Choroid plexus epithelial cell (primary cell): ENCODE results near the gene SMIM12.

Source experiments
- DNase-seq: peaks from one replicate; pipeline ENCODE4 v3.0.0-alpha.2; 2010; ENCODE audit warnings: low read depth
- H3K4me3 ChIP-seq: 2 replicates; pipeline ENCODE4 v1.5.1; 2011; ENCODE audit warnings: low read depth, mild to moderate bottlenecking, control low read depth, low read length, moderate library complexity
- TF ChIP-seq, protein P1 (sequence below): conservative IDR thresholded peaks from 2 replicates; pipeline ENCODE4 v1.5.1; 2011; ENCODE audit warnings: low read depth, mild to moderate bottlenecking, control low read depth, inconsistent platforms, low read length, moderate library complexity

The SMIM12 gene

DNA sequence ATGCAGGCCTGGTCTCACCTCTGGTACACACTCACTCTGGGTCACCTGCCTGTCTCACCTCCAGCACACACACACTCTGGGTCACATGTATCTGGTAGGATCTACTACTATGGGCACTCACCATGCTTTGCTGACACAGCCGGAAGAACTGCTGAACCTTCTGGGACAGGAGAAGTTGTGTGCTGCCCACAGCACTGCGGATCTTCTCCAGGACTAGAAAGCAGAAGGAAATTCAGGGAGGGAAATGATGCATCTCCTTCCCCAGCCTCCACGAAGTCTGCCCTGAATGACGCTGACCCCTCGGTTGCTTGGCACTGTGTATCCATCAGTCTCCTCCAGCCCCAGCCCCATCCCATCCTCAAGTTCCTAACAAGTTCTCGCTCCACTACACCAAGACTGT, 7.9 kb upstream of the SMIM12 start:
- DNase-seq = no peak
- H3K4me3 ChIP-seq = no peak overlapping the region

GRCh38 chr1:34866762-34867109, 7.2 kb upstream of the SMIM12 start:
- DNase-seq = no peak
- no peak overlapping the region for H3K4me3 ChIP-seq
- TF ChIP-seq, protein P1, sequence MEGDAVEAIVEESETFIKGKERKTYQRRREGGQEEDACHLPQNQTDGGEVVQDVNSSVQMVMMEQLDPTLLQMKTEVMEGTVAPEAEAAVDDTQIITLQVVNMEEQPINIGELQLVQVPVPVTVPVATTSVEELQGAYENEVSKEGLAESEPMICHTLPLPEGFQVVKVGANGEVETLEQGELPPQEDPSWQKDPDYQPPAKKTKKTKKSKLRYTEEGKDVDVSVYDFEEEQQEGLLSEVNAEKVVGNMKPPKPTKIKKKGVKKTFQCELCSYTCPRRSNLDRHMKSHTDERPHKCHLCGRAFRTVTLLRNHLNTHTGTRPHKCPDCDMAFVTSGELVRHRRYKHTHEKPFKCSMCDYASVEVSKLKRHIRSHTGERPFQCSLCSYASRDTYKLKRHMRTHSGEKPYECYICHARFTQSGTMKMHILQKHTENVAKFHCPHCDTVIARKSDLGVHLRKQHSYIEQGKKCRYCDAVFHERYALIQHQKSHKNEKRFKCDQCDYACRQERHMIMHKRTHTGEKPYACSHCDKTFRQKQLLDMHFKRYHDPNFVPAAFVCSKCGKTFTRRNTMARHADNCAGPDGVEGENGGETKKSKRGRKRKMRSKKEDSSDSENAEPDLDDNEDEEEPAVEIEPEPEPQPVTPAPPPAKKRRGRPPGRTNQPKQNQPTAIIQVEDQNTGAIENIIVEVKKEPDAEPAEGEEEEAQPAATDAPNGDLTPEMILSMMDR = no peak

More for the DNA sequence above, 7.9 kb upstream of the SMIM12 start:
- TF ChIP-seq, protein P1 = no peak

GRCh38 chr1:34865981-34866761, 6.6 kb upstream of the SMIM12 start:
- H3K4me3 ChIP-seq = peak overlapping the region; percentile 71
- TF ChIP-seq, protein P1 = peak; percentile 93
- DNase-seq = peak; percentile 67

DNA sequence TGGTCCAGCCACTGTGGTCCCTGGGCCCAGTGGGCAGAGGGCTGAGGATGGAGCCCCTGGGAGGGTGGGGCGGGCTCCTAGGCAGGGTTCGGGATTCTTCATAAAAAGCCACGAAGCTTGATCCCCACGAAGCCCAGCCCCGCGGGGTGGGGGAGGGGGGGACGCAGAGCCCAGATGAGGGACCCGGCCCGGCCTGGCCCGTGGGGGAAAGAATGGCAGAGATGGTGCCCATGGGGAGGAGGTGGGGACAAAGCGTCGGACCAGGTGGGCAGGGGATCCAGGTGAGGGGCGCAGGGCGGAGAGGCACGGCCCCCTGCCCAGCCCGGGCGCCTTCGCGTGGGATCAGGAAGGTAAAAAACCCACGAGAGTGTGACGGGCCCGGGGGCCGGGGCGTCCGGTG, 6.0 kb upstream of the SMIM12 start:
- DNase-seq = no peak
- TF ChIP-seq, protein P1 = no peak
- peak overlapping the region; percentile 71 for H3K4me3 ChIP-seq

DNA sequence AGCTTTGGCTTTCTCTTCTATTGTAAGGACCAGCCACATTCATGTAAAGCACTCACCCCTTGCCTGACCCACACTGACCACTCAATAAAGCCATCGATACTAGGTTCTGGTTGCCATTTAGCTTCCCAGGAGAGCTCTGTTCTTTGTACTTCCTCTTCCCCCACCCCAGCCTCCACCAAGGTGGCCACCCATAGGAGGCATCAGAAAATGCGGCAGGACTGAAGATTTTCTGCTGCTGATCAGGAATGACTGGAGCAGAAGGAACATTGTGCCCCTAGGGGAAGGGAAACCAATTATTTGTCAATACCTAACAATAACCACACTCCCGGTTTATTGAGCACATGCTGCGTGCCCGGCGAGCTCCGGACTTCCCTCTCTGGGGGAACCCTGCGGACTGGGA, 5.2 kb upstream of the SMIM12 start:
- H3K4me3 ChIP-seq = no peak overlapping the region
- TF ChIP-seq, protein P1 = no peak
- no peak for DNase-seq

DNA sequence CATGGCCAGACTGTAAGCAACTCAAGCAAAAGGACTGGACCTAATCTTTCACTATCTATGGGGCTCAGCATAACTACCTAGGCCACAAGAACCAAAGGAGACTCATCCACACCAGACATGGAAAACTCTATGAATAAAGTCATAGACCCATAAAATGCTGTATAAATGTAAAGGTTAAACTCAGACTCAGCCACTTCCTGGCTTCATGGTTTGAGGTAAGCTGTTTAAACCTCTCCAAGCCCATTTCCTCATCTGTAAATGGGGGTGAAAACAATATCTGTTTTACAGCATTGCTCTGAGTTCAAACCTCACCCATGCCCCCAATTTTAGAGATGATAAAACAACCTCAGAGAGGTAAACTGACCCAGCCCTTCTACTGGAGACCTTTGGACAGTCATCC, 4.0 kb upstream of the SMIM12 start:
- DNase-seq = no peak
- TF ChIP-seq, protein P1 = no peak
- no peak overlapping the region for H3K4me3 ChIP-seq

DNA sequence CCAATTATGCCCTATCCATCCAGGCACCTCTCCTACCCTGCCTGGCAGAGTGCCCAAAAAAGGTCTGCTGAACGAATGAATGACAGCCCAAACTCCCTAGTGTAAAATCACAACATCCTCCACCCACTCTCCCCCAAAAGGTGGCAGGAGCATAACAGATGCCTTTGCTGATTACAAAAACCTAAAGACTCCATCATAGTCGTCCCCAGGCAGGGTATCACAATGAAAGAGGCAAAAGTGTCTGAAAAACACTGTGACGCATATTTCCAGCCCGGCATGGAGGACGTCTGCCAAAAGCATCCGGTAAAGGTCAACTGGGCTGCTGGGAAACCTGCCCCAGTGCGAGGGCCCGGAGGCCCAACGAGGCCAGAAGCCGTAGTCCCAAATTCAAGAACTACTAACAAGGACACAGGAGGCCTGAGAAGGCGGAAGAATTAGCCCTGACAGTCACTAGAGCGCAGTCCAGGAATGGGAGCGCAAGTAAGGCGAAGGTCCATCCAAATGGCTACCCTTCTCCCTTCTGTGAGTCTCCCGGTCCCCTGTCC, 576 bp downstream of the SMIM12 start:
- TF ChIP-seq, protein P1 = no peak
- H3K4me3 ChIP-seq = peak overlapping the region; percentile 99
- peak; percentile 53 for DNase-seq
